GM18870 (cell line): ENCODE measurements around the gene FARS2.
"Not testable (repeated sequence)": the region's sequence is repeated elsewhere in the genome, so short reads cannot be mapped to it uniquely, and the experiment has no call there.

ENCODE experiments used
- ATAC-seq: cut with Tn5 transposase; IDR thresholded peaks from one replicate; pipeline ENCODE4 v1.9.1; 2021; ENCODE audit warnings: moderate library complexity; ENCODE audit not compliant: unreplicated experiment

Gene FARS2

DNA sequence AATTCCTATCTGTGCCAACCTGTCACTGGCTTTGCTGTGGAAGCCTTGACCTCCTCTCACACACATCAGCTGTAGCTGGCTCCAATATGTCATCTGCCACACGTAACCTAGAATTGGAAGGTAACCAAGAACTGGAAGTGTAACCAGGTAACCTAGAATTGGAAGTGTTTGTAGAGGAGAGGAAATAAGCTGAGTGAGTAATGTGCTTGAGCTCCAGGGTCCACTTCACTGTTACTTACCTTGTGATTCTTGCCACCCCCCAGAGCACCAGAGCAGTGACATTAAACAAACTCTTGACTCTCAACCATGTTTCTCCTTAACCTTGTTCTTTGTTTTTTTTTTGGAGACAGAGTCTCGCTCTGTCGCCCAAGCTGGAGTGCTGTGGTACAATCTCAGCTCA, 394.9 kb downstream of the FARS2 start:
- ATAC-seq: no peak

- not testable (repeated sequence) for ATAC-seq
These were observed 395.4 kb downstream of the FARS2 start for GRCh38 chr6:5656695-5657094.

GRCh38 chr6:5657684-5658430, 396.5 kb downstream of the FARS2 start:
- ATAC-seq: no peak

GRCh38 chr6:5659467-5659866, 398.2 kb downstream of the FARS2 start:
- no peak for ATAC-seq

GRCh38 chr6:5660772-5661171, 399.5 kb downstream of the FARS2 start:
- no peak for ATAC-seq

DNA sequence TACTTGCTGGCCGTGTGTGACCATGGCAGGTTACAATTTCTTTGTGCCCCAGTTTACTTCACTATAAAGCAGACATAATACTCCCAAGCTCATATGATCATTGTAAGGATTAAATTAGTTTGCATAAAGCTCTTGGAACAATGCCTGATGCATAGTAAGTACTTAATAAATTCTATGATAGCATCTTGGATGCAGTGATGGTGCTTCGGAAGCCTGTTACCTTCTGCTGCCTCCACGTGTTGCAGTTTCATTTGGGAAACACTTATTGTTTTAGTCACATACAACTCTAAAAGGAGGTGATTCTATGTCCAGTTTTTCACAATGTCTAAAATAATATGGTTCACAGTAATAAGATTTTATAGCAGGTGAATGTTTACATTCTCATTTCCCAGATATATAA, 401.5 kb downstream of the FARS2 start:
- no peak for ATAC-seq

DNA sequence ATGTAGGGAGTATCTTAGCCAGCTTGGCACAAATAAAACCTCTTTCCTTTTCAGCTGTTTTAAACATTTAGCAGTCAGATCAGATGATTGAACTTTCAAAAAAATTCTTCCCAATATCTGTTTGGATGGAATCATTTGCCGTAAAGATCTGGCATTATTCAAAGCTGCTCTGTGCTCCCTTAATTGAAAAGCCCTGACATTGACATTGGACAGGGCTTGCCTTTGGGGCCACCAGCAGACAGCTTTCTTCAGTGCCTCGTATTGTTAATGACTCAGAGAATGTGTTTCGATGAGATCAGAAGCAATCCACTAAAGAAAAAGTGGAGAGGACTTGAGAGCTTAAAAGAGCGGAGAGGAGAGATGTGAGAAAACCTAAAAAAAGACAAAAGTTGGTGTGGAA, 401.9 kb downstream of the FARS2 start:
- ATAC-seq: no peak

- ATAC-seq: no peak
These were observed 402.4 kb downstream of the FARS2 start for GRCh38 chr6:5663739-5664138.

DNA sequence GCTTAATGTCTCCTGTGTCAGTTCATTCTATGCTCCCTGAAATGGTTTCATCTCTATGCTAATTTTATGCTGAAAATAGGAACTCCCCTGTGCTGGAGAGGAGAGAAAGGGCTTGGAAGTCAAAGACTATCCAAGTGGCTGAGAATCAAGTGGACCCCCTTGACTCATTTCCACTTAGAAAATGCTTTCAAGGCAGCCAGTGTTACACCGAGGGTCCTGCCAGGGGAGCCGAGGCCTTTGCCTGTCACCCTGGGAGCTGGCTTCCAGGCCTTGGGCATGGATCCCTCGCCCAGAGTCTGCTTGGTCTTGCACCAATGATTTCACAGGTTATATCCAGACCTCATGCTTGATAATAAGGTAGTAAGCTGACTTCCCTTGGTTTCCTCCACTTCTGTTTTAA, 402.8 kb downstream of the FARS2 start:
- no peak for ATAC-seq

- ATAC-seq: no peak
These were observed 403.9 kb downstream of the FARS2 start for GRCh38 chr6:5665173-5665572.

GRCh38 chr6:5665667-5666066, 404.4 kb downstream of the FARS2 start:
- no peak for ATAC-seq

GRCh38 chr6:5666695-5667094, 405.4 kb downstream of the FARS2 start:
- ATAC-seq: no peak

- ATAC-seq: no peak
These were observed 406.4 kb downstream of the FARS2 start for GRCh38 chr6:5667737-5668136.

- no peak for ATAC-seq
These were observed 409.1 kb downstream of the FARS2 start for GRCh38 chr6:5670381-5670780.

- ATAC-seq: no peak
These were observed 409.7 kb downstream of the FARS2 start for GRCh38 chr6:5670811-5671561.

GRCh38 chr6:5671601-5672559, 410.6 kb downstream of the FARS2 start:
- no peak for ATAC-seq

DNA sequence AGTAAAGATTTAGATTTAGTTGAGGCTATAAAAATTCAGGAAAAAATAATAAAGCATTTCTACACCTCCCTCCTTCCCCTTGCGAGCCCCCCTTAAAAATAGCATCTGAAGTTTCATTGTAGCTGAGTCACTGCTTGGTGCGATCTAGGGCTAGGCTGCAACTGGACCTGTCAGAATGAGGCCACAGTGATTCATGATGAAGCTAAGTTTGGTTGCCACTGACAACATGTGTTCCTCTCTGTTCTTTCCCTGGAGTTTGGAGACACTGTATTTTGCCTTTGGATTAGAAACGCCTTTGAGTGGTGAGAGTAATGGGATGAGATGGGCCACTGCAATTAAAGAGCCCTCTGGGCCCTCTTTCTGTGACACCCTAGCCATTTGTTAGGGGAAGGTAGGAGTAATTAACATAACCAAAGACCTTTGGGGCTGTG, 411.3 kb downstream of the FARS2 start:
- ATAC-seq: no peak

DNA sequence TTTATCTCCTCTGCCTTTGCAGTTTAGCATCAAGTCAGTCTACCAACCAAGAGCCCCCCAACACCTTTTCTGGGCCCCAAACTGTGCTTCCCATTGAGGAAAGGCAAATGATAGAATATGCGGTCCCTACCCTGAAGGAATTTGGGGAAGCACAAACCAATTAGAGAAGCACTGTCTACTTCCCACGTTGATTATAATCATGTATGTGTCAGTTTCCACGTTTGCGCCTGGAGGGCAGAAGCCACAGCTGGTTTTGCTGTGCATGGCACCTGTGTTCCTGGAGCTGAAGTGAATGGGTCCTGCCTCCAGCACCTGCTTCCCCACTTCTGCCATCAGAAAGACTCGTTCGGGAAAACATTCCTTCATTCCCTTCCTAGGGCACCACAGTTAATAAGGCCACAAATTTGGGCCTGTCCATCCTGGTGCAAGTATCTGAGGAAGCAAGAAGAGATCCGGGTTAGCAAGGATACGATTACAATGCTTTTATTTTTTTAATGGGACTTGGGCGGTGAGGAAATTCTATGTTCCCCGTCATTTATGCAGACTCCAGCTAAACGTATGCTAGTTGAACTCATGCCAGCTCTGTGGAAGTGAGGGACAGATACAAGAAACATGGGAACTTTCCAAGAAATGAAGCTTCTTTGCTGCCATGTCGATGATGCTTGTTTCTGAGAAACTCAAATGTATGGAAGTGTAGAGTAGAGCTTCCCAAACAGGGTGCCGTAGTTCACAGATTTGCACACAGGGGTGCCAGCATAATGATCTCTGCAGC, 411.9 kb downstream of the FARS2 start:
- no peak for ATAC-seq

DNA sequence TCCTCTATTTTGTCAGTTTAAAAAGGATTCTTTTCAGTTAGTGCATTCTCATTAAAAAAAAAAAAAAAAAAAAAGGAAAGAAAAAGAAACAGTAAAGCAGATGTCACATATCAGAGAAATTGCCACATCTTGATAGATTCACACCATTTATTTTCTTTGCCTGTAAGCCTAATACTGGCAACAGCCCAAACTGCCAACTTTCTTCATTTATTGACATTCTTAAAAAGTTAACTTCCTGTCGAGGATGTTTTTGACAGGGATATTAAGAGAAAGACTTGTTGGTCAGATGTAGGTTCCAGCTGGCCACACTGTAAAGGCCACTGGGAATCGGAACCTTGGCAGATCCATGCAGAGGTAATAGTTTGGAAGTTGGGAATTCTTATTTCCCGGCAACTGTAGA, 412.8 kb downstream of the FARS2 start:
- ATAC-seq: no peak

DNA sequence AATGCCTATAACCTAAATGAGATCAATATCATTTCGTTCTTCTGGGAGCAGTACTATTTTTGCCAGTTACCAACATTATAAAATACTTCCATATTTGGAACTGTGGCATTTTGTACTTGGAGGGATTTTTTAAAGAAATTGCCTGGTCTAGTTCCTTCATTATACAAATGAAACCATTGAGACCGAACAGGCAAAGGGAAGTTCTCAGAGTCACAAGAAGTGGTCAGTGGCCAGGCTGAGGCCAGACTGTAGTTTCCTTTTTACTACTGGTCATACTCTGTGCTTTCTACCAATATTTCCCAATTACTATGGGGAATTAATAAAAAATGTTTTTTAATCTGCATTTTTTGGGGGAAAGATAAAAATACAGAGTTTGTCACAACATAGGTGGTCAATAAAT, 413.4 kb downstream of the FARS2 start:
- ATAC-seq: no peak

- ATAC-seq: no peak
These were observed 415.4 kb downstream of the FARS2 start for GRCh38 chr6:5676701-5677100.
